Activated CD4-positive, alpha-beta memory T cell treated with anti-CD3 and anti-CD28 coated beads for 36 hours (primary cell): ENCODE data around the gene GPR3. TPM values are rescaled to one million over a fixed set of nuclear protein-coding genes. Genes with fewer than 3 reads are reported as not detected.

Source experiments
- CTCF ChIA-PET: fragments of 350-600 bp; sonication (Branson Sonifier 250); formaldehyde crosslinking; loops from one replicate; lab custom pipeline; 2021; ENCODE audit warnings: antibody characterized with exemption, inconsistent platforms; lab: Charles Lee
- POLR2A ChIA-PET: fragments of 350-600 bp; sonication (Branson Sonifier 250); formaldehyde crosslinking; loops from one replicate; lab custom pipeline; 2021; ENCODE audit warnings: antibody characterized with exemption; lab: Charles Lee
- DNase-seq: peaks from one replicate; pipeline ENCODE4 v3.0.0-alpha.2; 2020
- H3K27ac Mint-ChIP-seq: one replicate; pipeline ENCODE4 v1.8.0; 2021; ENCODE audit warnings: mixed read lengths
- H3K27me3 Mint-ChIP-seq: one replicate; pipeline ENCODE4 v1.8.0; 2021; ENCODE audit warnings: mixed read lengths
- H3K36me3 Mint-ChIP-seq: one replicate; pipeline ENCODE4 v1.8.0; 2021; ENCODE audit warnings: mixed read lengths
- H3K4me1 Mint-ChIP-seq: one replicate; pipeline ENCODE4 v1.8.0; 2021; ENCODE audit warnings: low read depth, mixed read lengths
- H3K4me3 Mint-ChIP-seq: one replicate; pipeline ENCODE4 v1.8.0; 2021; ENCODE audit warnings: mild to moderate bottlenecking, mixed read lengths
- H3K9me3 Mint-ChIP-seq: one replicate; pipeline ENCODE4 v1.8.0; 2021; ENCODE audit warnings: mixed read lengths
- intact Hi-C: fragments of 100-400 bp; cut with micrococcal nuclease; formaldehyde crosslinking; loops from one replicate; pipeline ENCODE4 v1.15.1; 2023
- total RNA-seq, 2 experiments: library from RNA; stranded (reverse); gene quantifications; one replicate each; pipeline ENCODE4 v1.2.3, GENCODE V29; 2021

The GPR3 gene
- 1 to 10 TPM; 1.3 to 1.5 TPM for total RNA-seq

- H3K4me1 Mint-ChIP-seq, result peaks cover 13% of the 10 kb centered on the region
- peak within 1 kb of the TSS; percentile 63 for H3K27ac Mint-ChIP-seq
- peak; percentile 96 for DNase-seq
- ChIA-PET POLR2A (no interaction called here), CTCF (interaction anchor here (1.1 to 6.3 kb wide), 6 partner anchors 34 to 271 kb away, joined by 3 to 70 read pairs (median 28); partner anchors contain the start of gene AHDC1)
- intact Hi-C loops, result loop anchor here (1.0 to 10.0 kb wide), 6 partner anchors 27 to 297 kb away; partner anchors contain the start of gene AHDC1
- no peaks in the 10 kb centered on the region for H3K27me3 Mint-ChIP-seq
- H3K36me3 Mint-ChIP-seq, result no peaks in the 10 kb centered on the region
- no peaks in the 10 kb centered on the region for H3K9me3 Mint-ChIP-seq
- H3K4me3 Mint-ChIP-seq, result peak within 1 kb of the TSS; percentile 78
Observed at GRCh38 chr1:27392096-27392777, at the start of gene GPR3. Gene GPR3, plus strand, starts transcription at chr1:27392622. Its CDS starts 1,177 bp downstream, at chr1:27393799.

- peaks cover 53% of the 10 kb centered on the region for H3K4me1 Mint-ChIP-seq
- intact Hi-C loops, result loop anchor here (1.0 to 2.0 kb wide), 3 partner anchors 14 to 22 kb away; partner anchors contain the start of gene TMEM222
- CTCF ChIA-PET, result interaction anchor here (0.7 to 9.8 kb wide), 9 partner anchors 10 to 239 kb away, joined by 3 to 80 read pairs (median 4); partner anchors contain the start of genes MAP3K6 and SLC9A1
Observed at GRCh38 chr1:27342778-27343638, 49.4 kb upstream of the GPR3 start.

GRCh38 chr1:27343639-27344025 lies 48.8 kb upstream of the GPR3 start:
- no peaks in the 10 kb centered on the region for H3K9me3 Mint-ChIP-seq
- H3K4me1 Mint-ChIP-seq, result peaks cover 53% of the 10 kb centered on the region
- peak overlapping the region; percentile 92 for H3K27ac Mint-ChIP-seq
- intact Hi-C loops, result loop anchor here (2.0 kb wide), 2 partner anchors 13 to 21 kb away; no protein-coding TSS in a partner anchor
- ChIA-PET POLR2A (no interaction called here), CTCF (interaction anchor here (0.7 to 9.8 kb wide), 6 partner anchors 10 to 239 kb away, joined by 3 to 80 read pairs (median 4); partner anchors contain the start of gene MAP3K6)
- peak overlapping the region; percentile 84 for H3K4me3 Mint-ChIP-seq
- peaks cover 1% of the 10 kb centered on the region for H3K36me3 Mint-ChIP-seq
- no peak for DNase-seq
- no peaks in the 10 kb centered on the region for H3K27me3 Mint-ChIP-seq

More at GRCh38 chr1:27342778-27343638, 49.4 kb upstream of the GPR3 start:
- peak overlapping the region; percentile 92 for H3K27ac Mint-ChIP-seq
- no peaks in the 10 kb centered on the region for H3K9me3 Mint-ChIP-seq
- H3K4me3 Mint-ChIP-seq, result peak overlapping the region; percentile 84
- H3K36me3 Mint-ChIP-seq, result peaks cover 1% of the 10 kb centered on the region
- H3K27me3 Mint-ChIP-seq, result no peaks in the 10 kb centered on the region
- POLR2A ChIA-PET, result interaction anchor here (0.7 to 1.0 kb wide), 2 partner anchors 23 to 907 kb away, joined by 3 to 5 read pairs; no protein-coding TSS in a partner anchor
- peak; percentile 79 for DNase-seq

GRCh38 chr1:27345272-27345671 lies 47.1 kb upstream of the GPR3 start:
- Mint-ChIP-seq H3K4me3 (no peak overlapping the region), H3K4me1 (peaks cover 42% of the 10 kb centered on the region), H3K9me3 (no peaks in the 10 kb centered on the region), H3K27me3 (no peaks in the 10 kb centered on the region), H3K27ac (no peak overlapping the region), H3K36me3 (peaks cover 1% of the 10 kb centered on the region)
- no peak for DNase-seq
- intact Hi-C loops, result no loop called here
- CTCF ChIA-PET, result interaction anchor here (1.1 to 9.8 kb wide), 4 partner anchors 12 to 22 kb away, joined by 3 to 80 read pairs (median 26); partner anchors contain the start of gene MAP3K6
- POLR2A ChIA-PET, result interaction anchor here (0.6 to 1.0 kb wide), 2 partner anchors 56 to 215 kb away, joined by 3 to 4 read pairs; no protein-coding TSS in a partner anchor

GRCh38 chr1:27346357-27346756 lies 46.1 kb upstream of the GPR3 start:
- ChIA-PET CTCF (interaction anchor here (1.1 to 9.8 kb wide), 5 partner anchors 11 to 50 kb away, joined by 3 to 80 read pairs (median 4); partner anchors contain the start of gene MAP3K6), POLR2A (no interaction called here)
- Mint-ChIP-seq H3K36me3 (peaks cover 1% of the 10 kb centered on the region), H3K27ac (no peak overlapping the region), H3K4me3 (no peak overlapping the region), H3K9me3 (no peaks in the 10 kb centered on the region), H3K4me1 (peaks cover 34% of the 10 kb centered on the region), H3K27me3 (no peaks in the 10 kb centered on the region)
- intact Hi-C loops, result no loop called here
- DNase-seq, result no peak

- ChIA-PET POLR2A (no interaction called here), CTCF (interaction anchor here (1.1 to 9.8 kb wide), 4 partner anchors 10 to 51 kb away, joined by 3 to 80 read pairs (median 26); no protein-coding TSS in a partner anchor)
- peaks cover 1% of the 10 kb centered on the region for H3K36me3 Mint-ChIP-seq
- intact Hi-C loops, result no loop called here
- H3K27ac Mint-ChIP-seq, result no peak overlapping the region
- no peak overlapping the region for H3K4me3 Mint-ChIP-seq
- peaks cover 28% of the 10 kb centered on the region for H3K4me1 Mint-ChIP-seq
- H3K27me3 Mint-ChIP-seq, result no peaks in the 10 kb centered on the region
- no peak for DNase-seq
- no peaks in the 10 kb centered on the region for H3K9me3 Mint-ChIP-seq
Observed at GRCh38 chr1:27346991-27347624, 45.3 kb upstream of the GPR3 start.

GRCh38 chr1:27348861-27349783 lies 43.3 kb upstream of the GPR3 start:
- no peak overlapping the region for H3K27ac Mint-ChIP-seq

GRCh38 chr1:27349784-27350662 lies 42.4 kb upstream of the GPR3 start:
- DNase-seq, result peak; percentile 24
- POLR2A ChIA-PET, result interaction anchor here (1.2 kb wide), 1 partner anchor 16 kb away, joined by 5 read pairs; no protein-coding TSS in a partner anchor
- no peak overlapping the region for H3K4me3 Mint-ChIP-seq
- CTCF ChIA-PET, result interaction anchor here (1.2 to 2.4 kb wide), 4 partner anchors 17 to 54 kb away, joined by 3 to 10 read pairs (median 6); partner anchors contain the start of gene MAP3K6
- H3K27ac Mint-ChIP-seq, result no peak overlapping the region
- no peaks in the 10 kb centered on the region for H3K9me3 Mint-ChIP-seq
- no peaks in the 10 kb centered on the region for H3K27me3 Mint-ChIP-seq
- intact Hi-C loops, result no loop called here
- peaks cover 13% of the 10 kb centered on the region for H3K4me1 Mint-ChIP-seq
- peaks cover 1% of the 10 kb centered on the region for H3K36me3 Mint-ChIP-seq

More at GRCh38 chr1:27348861-27349783, 43.3 kb upstream of the GPR3 start:
- intact Hi-C loops, result no loop called here
- Mint-ChIP-seq H3K4me1 (peaks cover 16% of the 10 kb centered on the region), H3K9me3 (no peaks in the 10 kb centered on the region), H3K27me3 (no peaks in the 10 kb centered on the region), H3K36me3 (peaks cover 1% of the 10 kb centered on the region), H3K4me3 (no peak overlapping the region)
- DNase-seq, result peak; percentile 32
- CTCF ChIA-PET, result interaction anchor here (1.2 to 2.4 kb wide), 3 partner anchors 16 to 46 kb away, joined by 3 to 10 read pairs (median 8); partner anchors contain the start of gene MAP3K6
- POLR2A ChIA-PET, result interaction anchor here (1.2 kb wide), 1 partner anchor 17 kb away, joined by 5 read pairs; no protein-coding TSS in a partner anchor

- no peak for DNase-seq
- Mint-ChIP-seq H3K4me3 (no peak overlapping the region), H3K27me3 (no peaks in the 10 kb centered on the region), H3K9me3 (no peaks in the 10 kb centered on the region), H3K27ac (no peak overlapping the region), H3K4me1 (peaks cover 18% of the 10 kb centered on the region), H3K36me3 (peaks cover 1% of the 10 kb centered on the region)
- intact Hi-C loops, result no loop called here
- CTCF ChIA-PET, result interaction anchor here (0.8 to 2.4 kb wide), 5 partner anchors 16 to 55 kb away, joined by 4 to 10 read pairs (median 5); partner anchors contain the start of gene MAP3K6
- POLR2A ChIA-PET, result no interaction called here
Observed at GRCh38 chr1:27350663-27351540, 41.5 kb upstream of the GPR3 start.
